ENCODE data around the gene GPR151. TPM values are rescaled to one million over a fixed set of nuclear protein-coding genes. Genes with fewer than 3 reads are reported as not detected.

Gene GPR151
- total RNA-seq, 4 donors from 2014 or later = not detected

DNA sequence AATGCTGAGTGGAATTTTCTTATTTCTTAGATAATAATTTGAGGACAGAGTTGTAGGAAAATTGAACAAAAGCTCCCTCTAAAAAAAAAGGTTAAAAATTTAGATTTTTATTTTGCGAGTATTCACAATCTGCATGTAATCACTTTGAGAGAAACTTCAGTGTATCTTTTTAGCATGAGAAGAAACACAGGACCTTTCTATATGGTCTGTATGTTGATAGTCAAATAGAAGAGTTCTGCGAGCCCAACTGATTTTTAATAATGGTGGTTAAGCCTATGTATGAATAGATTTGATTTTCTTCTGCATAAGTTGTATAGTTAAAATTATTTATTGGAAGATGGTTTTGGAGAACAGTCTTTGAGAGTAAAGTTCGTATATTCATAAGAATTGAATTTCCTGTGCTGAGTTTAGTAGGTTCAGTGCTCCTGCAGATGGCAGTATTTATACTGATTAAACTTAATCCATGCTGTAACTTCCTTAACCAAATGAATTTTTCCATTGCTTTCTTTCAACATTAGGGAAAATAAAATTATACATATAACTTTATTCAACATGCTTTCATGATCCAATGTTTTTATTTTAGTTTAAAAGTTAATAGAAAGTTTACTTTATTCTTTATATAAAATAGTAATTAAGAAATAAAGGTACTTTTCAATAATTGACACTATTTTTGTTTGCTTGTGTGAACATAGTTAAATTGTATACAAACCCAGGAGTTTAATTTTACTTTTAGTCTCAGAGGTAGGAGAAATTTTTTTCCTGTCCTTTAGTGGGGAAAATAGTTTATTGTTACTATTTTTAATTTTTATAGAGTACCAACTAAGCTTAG lies 49.3 kb downstream of the GPR151 start:
- ATAC-seq = no peak
- in situ Hi-C loops (cut with MboI; ENCODE audit: low sequenced_read_pairs in 4 of 4) = loop anchor here in 2 of 4 donors (25.0 kb wide), 1 partner anchor 329 kb away; no protein-coding TSS in a partner anchor
- Histone ChIP-seq H3K27me3 (no peaks in the 10 kb centered on the region), H3K36me3 (peaks cover 9 to 65% of the 10 kb centered on the region in 2 donors), H3K4me1 (no peaks in the 10 kb centered on the region), H3K9me3 (no peaks in the 10 kb centered on the region), H3K27ac (no peak overlapping the region), H3K4me3 (no peak overlapping the region)
- intact Hi-C loops (cut with DNase I; ENCODE audit: low total_unique reads) = no loop called here
- TF ChIP-seq, protein P1, sequence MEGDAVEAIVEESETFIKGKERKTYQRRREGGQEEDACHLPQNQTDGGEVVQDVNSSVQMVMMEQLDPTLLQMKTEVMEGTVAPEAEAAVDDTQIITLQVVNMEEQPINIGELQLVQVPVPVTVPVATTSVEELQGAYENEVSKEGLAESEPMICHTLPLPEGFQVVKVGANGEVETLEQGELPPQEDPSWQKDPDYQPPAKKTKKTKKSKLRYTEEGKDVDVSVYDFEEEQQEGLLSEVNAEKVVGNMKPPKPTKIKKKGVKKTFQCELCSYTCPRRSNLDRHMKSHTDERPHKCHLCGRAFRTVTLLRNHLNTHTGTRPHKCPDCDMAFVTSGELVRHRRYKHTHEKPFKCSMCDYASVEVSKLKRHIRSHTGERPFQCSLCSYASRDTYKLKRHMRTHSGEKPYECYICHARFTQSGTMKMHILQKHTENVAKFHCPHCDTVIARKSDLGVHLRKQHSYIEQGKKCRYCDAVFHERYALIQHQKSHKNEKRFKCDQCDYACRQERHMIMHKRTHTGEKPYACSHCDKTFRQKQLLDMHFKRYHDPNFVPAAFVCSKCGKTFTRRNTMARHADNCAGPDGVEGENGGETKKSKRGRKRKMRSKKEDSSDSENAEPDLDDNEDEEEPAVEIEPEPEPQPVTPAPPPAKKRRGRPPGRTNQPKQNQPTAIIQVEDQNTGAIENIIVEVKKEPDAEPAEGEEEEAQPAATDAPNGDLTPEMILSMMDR (IDR thresholded peaks at IDR 0.05 in 4 of 5, conservative IDR thresholded peaks at IDR 0.05 in 1 of 5) = peak in 1 of 5 experiments; percentile 7
- TF ChIP-seq POLR2A (IDR thresholded peaks at IDR 0.05) = no peak
- no peak for DNase-seq

DNA sequence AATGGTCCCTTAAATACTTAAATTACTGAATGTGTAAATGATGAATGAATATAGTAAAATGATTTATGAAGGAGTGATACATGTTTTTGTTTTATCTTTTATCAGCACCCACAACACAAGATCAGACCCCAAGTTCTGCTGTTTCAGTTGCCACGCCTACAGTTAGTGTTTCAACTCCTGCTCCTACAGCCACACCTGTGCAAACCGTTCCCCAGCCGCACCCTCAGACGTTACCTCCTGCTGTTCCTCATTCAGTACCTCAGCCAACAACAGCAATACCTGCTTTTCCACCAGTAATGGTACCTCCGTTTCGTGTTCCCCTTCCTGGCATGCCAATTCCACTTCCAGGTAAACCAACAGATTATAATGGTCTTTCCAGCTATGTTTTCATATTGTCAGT lies 52.5 kb downstream of the GPR151 start:
- no peaks in the 10 kb centered on the region for H3K4me1 ChIP-seq
- H3K4me3 ChIP-seq = no peak overlapping the region
- H3K9me3 ChIP-seq = no peaks in the 10 kb centered on the region
- DNase-seq = no peak
- no peak overlapping the region for H3K27ac ChIP-seq
- TF ChIP-seq, protein P1 (IDR thresholded peaks at IDR 0.05 in 4 of 5, conservative IDR thresholded peaks at IDR 0.05 in 1 of 5) = no peak
- TF ChIP-seq POLR2A (IDR thresholded peaks at IDR 0.05) = no peak
- H3K36me3 ChIP-seq = peaks cover 9 to 59% of the 10 kb centered on the region in 2 donors
- ATAC-seq = no peak
- in situ Hi-C loops (cut with MboI; ENCODE audit: low sequenced_read_pairs in 4 of 4) (loop anchor here in 2 of 4 donors (25.0 kb wide), 1 partner anchor 326 kb away; no protein-coding TSS in a partner anchor), intact Hi-C loops (cut with DNase I; ENCODE audit: low total_unique reads) (no loop called here)
- no peaks in the 10 kb centered on the region for H3K27me3 ChIP-seq

Other genes with a start within 250 kb of the GPR151 start
- gene POU4F3, start 177.4 kb downstream of the GPR151 start, total RNA-seq = not detected
- 10 to 100 TPM; 18.0 to 53.9 (median 41.8) TPM for gene TCERG1, start 68.9 kb downstream of the GPR151 start, total RNA-seq

Data from gastrocnemius medialis (tissue), 4 donors.